Superior temporal gyrus (tissue), 1 donor: ENCODE data around the gene GPR141.
"Not testable (repeated sequence)": the region's sequence is repeated elsewhere in the genome, so short reads cannot be mapped to it uniquely, and the experiment has no call there.

Experiments
- DNase-seq: peaks from one replicate; pipeline ENCODE4 v3.0.0-alpha.2; 2016; ENCODE audit errors: extremely low spot score

Gene GPR141

DNA sequence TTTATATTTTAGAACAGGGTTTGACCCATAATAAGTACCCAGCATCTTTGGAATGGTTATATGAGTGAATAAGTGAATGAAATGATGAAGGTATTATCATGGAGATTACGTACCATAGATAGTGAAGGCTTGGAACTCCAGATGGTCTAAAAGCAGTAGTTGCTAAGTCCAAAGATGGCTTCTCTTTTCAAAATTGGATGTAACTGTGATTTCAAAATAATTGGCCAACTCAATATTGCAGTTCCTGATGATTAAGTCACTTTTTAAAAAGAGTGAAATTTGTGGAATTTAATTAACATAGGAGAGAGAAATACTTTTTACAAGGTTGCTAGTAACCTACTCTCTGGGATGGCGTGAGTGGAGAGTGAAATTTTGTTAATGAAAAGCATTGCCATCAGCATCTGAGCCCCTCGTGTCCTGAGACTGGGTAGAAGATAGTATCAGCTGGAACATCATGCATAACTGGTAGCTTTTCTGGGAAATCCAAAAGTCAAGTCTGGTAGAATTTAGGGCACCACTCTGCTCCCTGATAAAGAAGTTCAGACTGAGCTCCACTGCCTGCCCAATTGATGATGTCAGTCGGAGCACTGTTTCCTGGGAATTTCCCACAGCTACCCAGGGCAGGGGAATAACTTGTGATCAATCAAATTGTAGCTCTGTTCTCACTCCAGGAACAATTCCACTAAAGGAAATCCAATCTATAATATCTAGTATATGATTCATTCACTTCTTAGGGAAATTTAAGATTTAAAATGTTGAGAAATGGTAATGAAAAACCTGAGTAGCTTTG is 3.2 kb downstream of the GPR141 start:
- DNase-seq, result no peak

DNA sequence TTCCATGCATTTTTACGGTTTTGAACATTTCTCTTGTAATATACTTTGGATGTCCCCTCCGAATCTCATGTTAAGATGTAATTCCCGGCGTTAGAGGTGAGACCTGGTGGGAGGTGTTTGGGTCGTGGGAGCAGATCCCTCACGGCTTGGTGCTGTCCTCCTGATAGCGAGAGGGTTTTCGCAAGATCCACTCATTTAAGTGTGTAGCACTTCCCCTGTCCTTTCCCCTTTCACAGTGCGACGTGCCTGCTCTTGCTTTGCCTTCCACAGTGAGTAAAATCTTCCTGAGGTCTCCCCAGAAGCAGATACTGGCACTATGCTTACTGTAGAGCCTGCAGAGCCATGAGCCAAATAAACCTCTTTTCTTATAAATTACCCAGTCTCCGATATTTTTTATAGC is 6.6 kb downstream of the GPR141 start:
- no peak for DNase-seq

DNA sequence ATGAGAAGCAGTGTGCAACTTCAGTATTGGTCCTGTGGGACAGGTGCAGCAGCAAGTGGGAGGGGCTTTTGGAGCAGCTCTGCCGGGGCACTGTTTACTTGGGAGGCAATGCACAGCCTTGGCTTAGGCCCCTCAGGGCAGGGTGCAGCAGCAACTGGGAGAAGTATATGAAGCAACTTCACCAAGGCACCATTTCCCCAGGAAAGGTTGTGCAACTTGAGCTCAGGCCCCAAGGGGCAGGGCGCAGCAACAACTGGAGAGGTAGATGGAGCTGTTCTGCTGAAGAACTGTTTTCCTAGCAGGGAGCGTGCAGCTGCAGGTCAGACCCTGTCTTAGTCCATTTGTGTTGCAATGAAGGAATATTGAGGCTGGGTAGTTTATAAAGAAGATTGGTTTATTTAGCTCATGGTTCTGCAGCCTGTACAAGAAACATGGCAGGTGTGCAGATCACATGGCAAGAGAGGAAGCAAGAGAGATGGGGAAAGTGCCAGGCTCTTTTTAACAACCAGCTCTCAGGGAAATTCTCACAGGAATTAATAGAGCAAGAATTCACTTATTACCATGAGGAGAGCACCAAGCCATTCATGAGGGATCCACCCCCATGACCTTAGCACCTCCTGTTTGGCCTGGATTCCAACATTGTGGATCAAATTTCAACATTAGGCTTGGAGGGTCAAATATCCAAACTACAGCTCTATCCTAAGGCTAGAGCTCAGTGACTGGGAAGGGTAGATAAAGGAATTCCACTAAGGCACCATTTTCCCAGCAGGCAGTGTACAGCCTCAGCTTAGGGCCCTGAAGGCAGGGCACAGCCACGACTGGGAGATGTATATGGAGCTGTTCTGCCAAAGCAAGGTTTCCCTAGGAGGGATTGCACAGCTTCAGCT is 10.9 kb downstream of the GPR141 start:
- DNase-seq, result no peak

DNA sequence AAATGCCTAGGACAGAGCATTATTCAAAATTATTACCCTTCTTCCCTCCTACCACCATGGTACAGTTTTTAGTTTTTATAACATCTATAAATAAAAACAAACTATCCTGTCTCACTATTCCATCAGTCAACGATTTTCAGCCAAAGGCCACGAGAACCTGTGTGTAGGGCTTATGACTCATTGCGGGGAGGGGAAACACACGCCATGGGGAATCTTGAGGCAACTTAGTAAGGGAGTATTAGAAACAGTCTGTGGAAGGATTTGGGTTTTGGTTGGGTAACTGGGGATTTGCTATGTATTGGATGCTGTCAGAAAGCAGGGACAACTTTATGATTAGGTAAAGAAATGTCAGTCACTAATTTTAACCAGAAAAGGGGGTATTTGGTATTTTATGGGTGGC is 14.7 kb downstream of the GPR141 start:
- DNase-seq, result no peak

DNA sequence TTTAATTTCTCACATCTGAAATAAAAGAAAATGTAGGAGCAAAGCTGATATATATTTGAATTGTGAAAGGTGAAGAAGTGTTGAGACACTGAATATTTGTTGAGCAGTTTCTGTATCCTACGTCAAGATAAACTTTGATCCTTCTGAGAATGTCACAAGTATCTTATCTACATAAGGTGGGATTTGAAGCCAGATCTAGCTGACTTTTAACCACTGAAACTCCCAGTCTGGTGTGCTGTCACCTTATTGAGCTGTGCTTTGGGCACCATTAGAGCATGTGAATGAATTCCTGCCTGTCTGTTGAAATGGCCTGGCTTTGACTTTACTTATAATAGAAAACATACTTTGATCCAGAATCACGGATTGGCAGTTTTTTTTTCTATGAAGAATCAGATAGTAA is 15.2 kb downstream of the GPR141 start:
- no peak for DNase-seq

DNA sequence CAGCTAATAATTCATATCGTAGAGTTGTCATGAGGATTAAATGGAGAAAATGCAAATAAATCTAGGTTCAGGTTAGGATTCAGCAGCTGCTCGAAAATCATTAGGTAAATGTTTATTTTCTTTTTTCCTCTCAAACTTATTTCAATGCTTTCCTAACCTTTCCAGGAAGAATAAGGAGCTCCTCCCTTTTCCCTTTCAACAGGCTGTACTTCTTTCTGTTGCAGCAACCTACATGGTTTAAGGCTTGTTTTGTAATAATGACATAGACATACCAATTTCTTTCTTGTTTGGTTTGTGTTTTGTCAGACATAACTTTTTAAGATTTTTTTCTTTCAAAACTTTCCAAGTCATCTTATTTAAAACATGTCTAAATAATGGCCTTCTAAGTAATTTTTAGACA is 18.2 kb downstream of the GPR141 start:
- no peak for DNase-seq

DNA sequence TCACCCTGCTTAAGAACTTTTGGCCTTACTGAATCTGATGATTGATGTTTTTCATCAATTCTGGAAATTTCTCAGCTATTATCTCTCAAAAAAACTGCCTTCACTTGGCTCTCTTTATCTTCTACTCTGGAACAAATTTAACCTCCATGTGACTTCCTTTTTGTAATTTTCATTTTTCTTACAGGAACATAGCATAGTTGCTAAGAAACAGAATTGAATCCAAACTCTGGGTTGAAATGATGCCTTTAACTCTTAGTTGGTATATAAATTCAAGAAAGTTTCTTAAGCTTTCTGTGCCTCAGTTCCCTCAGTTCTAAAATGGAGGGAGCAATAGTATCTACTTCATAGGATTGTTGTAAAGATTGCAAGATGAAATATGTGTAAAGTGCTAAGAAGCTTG is 19.8 kb downstream of the GPR141 start:
- no peak for DNase-seq

DNA sequence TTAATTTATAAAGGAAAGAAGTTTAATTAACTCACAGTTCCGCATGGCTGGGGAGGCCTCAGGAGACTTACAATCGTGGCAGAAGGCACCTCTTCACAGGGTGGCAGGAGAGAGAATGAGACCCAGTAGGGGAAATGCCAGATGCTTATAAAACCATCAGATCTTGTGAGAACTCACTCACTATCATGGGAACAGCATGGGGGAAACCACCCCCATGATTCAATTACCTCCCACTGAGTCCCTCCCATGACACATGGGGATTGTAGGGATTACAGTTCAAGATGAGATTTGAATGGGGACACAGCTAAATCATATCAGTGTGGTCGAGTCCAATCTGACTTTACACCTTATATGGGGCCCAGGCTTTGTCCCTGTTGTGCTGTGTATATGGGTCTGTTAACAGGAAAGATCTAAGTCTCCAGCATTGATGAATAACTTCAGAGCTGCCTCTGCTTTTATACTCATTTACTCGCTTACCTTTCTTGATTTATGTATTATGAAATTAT is 20.8 kb downstream of the GPR141 start:
- not testable (repeated sequence) for DNase-seq

DNA sequence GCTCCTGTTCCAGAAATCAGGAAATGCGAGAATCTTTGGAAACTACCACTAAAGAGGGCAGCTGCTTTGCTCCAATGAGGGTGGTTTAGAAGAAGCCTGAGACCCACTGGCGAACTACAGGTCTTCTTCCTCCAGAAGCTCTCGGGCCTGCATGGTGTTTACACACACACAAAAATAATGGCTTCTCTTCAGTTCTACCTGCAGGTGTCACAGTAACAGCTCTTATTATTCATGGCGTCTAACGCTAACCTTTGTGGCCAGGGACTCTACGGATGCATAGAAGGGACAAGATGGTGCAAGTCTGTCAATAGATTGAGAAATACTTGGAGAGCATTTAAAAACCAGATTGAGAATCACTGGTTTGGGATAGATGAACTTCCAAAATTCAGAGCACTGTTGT is 22.4 kb downstream of the GPR141 start:
- DNase-seq, result no peak

DNA sequence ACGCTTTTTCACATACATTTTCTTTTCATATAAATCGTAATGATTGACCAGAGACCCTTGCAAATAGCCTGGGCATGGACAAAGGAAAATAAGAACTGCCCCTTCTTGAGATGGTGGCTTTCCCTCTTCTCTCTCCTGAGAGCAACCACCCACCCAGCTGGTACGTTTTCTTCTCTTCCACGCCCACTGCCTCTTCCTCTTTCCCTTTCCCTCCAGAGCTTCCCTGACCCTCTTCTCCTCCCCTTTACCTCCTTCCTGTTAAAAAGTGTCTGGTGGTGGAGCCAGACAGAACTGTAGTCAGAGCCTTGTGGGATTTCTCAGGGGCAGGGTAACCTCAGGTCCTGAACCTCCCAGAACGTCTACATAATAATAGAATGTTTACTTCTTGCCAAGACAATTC is 23.2 kb downstream of the GPR141 start:
- no peak for DNase-seq

DNA sequence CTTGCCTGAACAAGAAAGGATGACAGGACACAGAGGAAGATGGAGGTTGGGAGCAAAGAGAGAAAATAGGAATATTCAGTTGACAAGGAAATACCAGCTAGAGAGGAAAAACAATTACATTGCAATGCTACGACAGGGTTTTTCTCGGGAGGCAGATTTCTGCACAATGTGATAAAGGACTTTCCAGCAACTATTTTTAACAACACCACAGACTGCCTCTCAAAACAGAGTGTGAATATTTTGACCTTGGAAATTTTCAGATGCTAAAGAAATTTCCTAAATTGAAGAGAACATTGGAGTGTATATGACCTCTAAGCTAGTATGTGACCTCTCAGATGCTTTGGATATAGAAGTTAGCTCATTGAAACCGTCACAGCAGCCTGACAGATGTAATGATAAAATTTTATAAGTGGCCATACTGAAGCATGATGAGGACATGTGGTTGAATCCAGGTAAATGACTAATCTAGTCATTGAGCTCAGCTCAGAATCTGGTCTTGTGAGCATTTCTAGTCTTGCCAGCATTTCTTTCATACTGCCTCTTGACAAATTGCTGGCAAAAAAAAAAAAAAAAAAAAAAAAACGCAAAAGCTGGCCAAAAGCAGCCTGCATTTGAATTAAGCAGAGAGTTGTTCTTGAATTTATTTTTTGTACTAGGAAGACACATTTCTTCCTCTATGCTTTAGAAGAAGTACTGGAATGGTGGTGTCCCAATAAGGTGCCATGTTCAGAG is 24.4 kb downstream of the GPR141 start:
- no peak for DNase-seq

DNA sequence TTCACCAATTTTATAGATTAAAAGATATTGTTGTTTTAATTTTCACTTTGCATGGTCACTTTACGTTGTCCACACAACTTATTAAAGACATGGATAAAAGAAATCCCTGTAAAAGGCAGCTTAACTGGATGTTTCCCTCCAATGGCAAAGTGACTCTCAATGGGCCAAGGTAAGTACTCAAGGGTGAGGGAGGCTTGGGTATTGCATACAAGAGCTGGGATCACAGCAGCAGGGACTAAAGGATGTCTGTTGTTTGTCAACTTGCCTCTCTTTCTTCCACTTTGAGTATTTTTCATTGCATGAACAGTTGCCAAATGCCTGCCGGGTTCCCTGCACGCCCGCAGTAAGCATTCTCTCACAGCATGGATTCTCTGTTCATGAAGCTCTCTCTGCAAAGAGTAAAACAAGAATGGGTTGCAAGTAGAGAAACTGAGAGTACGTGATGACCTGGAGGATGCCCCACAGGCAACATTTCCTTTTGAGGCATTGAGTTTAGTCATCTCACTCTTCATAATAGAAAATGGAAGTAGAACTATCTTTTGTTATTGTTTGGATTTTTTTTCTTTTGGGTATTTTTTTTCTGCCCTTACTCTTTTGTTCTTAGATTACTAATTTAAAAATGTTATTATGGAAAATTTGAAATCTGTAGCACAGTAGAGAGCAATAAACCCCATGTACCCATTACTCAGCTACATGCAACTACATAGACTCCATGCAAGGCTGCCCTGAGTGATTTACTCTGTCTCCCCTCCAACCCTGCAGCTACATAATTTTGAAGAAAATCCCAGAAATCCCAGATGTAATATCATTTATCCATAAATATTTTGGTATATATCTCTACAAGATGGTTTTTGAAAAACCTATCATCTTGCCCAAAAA is 26.3 kb downstream of the GPR141 start:
- no peak for DNase-seq

DNA sequence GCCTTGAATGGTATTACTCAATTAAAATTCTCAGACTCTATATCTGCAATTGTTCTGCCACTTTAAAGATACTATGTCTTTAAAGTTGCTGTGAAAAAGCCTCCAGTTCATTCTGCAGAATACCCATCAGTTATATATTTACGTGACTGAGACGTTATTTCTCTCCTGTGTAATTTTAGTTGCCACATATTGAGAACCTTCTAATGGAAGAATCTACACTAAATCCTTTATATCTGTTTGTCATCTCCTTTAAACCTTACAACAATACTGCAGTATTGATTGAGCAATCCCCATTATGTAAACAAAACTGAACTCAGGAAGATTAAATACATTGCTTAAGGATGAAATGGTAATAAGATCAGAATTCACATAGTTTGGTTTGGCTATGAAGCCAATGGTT is 30.0 kb downstream of the GPR141 start:
- DNase-seq, result no peak

DNA sequence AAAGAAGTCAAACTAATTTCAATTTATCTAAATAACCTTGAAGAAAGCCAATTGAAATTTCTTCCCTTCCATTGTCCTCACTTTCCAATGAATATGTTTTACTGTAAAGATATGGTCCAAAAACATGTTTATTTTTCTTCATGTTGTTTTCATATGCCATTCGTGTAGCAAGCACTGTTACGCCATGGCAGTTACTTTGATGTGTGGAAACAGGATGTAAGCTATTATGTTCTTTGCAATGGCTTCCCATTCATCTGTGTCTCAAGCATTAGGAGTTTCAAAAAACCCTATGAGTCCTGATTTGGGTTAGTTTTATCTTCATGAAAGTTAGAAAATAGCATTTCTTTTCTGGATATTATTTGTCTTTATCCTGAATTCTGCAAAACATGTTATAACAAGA is 31.0 kb downstream of the GPR141 start:
- DNase-seq, result no peak

DNA sequence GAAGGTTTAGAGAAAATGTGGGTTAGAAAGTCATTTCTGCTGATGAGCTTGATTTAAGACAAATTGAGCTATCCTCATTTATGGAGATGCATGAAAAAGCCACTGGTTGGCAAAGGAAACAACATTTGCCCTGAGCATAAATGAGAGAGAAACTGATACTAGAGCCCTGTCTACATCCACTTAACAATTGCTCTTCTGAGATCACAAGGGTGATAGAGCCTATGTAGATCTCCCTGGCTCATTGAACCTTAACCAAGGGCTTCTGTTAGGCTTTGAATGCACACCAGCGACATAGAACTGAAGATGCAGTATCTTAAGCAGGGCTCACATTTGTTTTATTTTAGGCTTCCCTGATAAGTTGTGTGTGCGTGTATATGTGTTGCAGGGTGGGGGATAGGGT is 35.0 kb downstream of the GPR141 start:
- DNase-seq, result no peak

DNA sequence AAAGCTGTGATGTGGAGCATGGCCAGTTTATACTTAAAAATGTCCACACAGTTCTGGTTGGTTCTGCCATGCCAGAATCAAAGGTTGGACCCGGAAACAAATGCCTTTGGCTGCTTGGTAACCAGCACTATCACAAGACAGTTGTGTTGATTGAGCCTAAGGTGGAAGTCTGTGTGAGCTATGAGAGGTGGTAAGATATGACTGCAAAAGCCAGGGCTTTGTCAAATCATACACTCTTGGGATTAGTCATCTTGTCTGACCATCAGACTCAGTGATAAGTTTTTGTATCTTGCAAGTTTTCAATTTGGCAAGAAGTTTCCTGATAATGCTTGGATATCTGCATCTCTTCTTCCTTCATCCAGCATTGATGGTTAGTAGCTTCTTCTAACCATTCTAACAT is 35.5 kb downstream of the GPR141 start:
- no peak for DNase-seq

DNA sequence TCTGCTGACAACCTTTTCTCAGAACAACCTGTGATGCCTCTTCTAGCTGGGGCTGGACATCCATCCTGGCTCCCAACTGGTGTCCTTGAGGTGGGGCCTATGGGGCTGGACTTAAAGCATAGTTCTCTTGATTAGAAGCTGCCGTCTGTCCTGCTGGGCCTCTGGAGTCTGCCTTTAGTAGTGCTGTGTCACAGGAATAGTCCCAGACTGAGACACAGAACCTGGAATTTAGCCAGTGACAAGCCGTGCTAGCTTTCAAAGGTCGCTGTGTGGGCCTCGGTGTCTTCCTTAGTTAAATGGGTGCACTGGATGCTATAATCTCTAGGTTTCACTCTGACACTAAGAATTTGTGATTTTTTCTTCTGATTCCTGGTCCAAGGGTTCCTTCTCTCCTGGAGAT is 41.2 kb downstream of the GPR141 start:
- DNase-seq, result no peak

DNA sequence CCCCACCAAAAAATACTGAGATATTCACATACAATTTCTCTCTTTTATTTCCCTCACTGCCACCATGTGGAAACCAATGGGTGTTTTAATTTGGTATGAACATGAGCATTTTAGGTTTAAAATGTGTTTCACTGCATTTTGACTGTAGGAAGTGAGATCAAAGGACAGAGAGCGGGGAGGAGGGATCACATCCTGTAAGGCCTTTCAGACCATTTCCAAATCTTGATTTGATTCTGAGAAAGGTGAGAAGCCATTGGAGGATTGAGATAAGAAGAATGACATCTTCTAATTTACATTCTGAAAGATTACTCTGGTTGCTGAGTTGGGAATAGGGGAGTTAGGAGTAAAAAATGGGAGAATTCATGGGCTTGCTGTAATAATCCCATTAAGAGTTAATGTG is 42.5 kb downstream of the GPR141 start:
- DNase-seq, result no peak

DNA sequence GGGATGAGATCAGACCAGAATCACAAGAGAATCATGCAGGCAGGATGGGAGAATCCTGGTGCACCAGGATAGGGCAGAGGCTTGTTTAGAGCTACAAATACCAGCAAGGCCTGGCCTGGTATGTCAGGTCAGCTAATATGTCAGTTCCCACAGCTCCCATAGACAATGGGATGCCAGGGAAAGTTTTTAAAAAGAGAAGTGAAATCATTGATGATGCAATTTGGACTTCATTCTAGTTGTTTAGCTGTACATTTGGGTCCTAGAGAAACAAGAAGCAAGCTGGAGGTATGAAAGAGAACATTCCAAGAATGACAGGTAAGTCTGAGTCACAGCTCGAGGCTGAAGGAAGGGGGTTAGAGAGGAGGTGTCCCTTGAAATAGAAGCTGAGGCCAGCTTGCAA is 45.2 kb downstream of the GPR141 start:
- no peak for DNase-seq

DNA sequence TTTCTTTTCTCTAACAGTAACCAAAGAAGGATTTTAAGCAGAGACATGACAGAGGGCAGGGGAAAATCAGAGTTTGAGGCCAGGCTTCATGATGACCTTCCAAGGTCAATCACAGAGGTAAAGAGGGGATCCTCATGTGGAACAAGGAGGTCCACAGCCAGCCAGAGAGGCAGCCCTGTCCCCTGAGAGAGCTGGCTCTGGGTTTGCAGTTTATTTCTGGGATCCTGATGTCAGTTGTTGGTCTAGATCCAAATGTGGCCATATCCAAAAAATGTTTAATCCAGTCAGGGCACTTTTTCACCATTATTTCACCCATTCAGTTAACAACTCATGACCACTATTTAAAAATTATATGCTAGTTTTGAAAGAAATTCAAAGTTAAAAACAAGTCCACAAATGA is 45.6 kb downstream of the GPR141 start:
- no peak for DNase-seq

DNA sequence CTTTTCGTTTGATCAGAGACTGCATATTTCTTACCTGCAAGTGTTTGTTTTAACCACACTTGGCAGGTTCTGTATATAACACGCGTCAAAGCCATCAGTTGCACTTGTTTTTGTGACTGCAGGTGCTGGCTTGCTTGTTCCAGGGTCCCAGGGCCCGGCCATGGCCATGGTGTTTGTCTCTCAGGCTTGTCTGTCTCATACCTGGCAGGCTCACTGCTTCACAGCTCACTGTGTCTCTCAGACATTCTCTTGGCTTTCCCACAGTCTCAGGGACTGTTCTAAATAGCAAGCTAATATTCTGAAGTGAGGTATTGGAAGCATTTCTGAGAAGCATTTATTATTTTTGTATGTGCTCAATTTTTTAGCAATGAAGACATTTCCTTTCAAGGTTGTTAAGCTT is 46.9 kb downstream of the GPR141 start:
- DNase-seq, result no peak
